Suprapubic skin (tissue), 4 donors: ENCODE results near the gene SSX2IP. TPM values are rescaled to one million over a fixed set of nuclear protein-coding genes. Genes with fewer than 3 reads are reported as not detected.
"Not testable (repeated sequence)": the region's sequence is repeated elsewhere in the genome, so short reads cannot be mapped to it uniquely, and the experiment has no call there.

Experiments
- DNase-seq, 2 donors: peaks; one replicate each; pipeline ENCODE4 v3.0.0-alpha.2; 2019; ENCODE audit warnings: low spot score in 2 of 2
- H3K27ac ChIP-seq: fragments of 200-600 bp; sonication (generic); one replicate; pipeline ENCODE4 v1.5.1; 2019
- H3K27me3 ChIP-seq: fragments of 200-600 bp; sonication (generic); one replicate; pipeline ENCODE4 v1.5.1; 2019
- H3K36me3 ChIP-seq: fragments of 200-600 bp; sonication (generic); one replicate; pipeline ENCODE4 v1.5.1; 2019
- H3K4me1 ChIP-seq: fragments of 200-600 bp; sonication (generic); one replicate; pipeline ENCODE4 v1.5.1; 2019
- H3K4me3 ChIP-seq: fragments of 200-600 bp; sonication (generic); one replicate; pipeline ENCODE4 v1.5.1; 2019; ENCODE audit warnings: mild to moderate bottlenecking
- H3K9me3 ChIP-seq: fragments of 200-600 bp; sonication (generic); one replicate; pipeline ENCODE4 v1.5.1; 2019
- EP300 ChIP-seq: sonication (generic); formaldehyde crosslinking; IDR thresholded peaks from one replicate; pipeline ENCODE4 v1.6.1; 2017; ENCODE audit warnings: antibody characterized with exemption
- POLR2A ChIP-seq, 2 donors: fragments of 450-650 bp; IDR thresholded peaks; one replicate each; pipeline ENCODE4 v1.6.1; 2017; ENCODE audit warnings: antibody characterized with exemption in 2 of 2, mild to moderate bottlenecking in 2 of 2, moderate library complexity in 2 of 2
- POLR2AphosphoS5 ChIP-seq, 3 donors: sonication (generic); formaldehyde crosslinking; IDR thresholded peaks; one replicate each; pipeline ENCODE4 v1.6.1; 2017; ENCODE audit warnings: antibody characterized with exemption in 3 of 3
- whole genome bisulfite sequencing: methylation state at CpG from one replicate; pipeline ENCODE4 v1.1.5; 2018; 5-methylcytosine and 5-hydroxymethylcytosine counted together
- total RNA-seq, 4 donors: library from RNA; depleted of rRNA; stranded (reverse); fragments of >200 nt; gene quantifications; one replicate each; pipeline ENCODE4 v1.1.0, GENCODE V29; 2016
- TF ChIP-seq, protein P1 (sequence below), 2 donors: fragments of 200-600 bp in 1 of 2; fragments of 450-650 bp in 1 of 2; sonication (generic) in 1 of 2; IDR thresholded peaks; one replicate each; pipeline ENCODE4 v1.5.1; 2016 to 2019; ENCODE audit warnings: antibody characterized with exemption in 2 of 2, mild to moderate bottlenecking in 1 of 2, moderate library complexity in 1 of 2

The SSX2IP gene
- total RNA-seq, 4 donors from 2014 or later, result 6.1 to 12.8 (median 9.4) TPM

- Histone ChIP-seq H3K27me3 (no peaks in the 10 kb centered on the region), H3K36me3 (no peaks in the 10 kb centered on the region), H3K27ac (no peak overlapping the region), H3K4me3 (no peak overlapping the region), H3K9me3 (no peaks in the 10 kb centered on the region), H3K4me1 (no peaks in the 10 kb centered on the region)
- WGBS, result 78% methylated on average over 1 of the region's 1 CpG
- no peak for DNase-seq
- TF ChIP-seq POLR2AphosphoS5 (IDR thresholded peaks at IDR 0.05) (no peak), EP300 (no peak), POLR2A (IDR thresholded peaks at IDR 0.05) (no peak)
- TF ChIP-seq, protein P1, sequence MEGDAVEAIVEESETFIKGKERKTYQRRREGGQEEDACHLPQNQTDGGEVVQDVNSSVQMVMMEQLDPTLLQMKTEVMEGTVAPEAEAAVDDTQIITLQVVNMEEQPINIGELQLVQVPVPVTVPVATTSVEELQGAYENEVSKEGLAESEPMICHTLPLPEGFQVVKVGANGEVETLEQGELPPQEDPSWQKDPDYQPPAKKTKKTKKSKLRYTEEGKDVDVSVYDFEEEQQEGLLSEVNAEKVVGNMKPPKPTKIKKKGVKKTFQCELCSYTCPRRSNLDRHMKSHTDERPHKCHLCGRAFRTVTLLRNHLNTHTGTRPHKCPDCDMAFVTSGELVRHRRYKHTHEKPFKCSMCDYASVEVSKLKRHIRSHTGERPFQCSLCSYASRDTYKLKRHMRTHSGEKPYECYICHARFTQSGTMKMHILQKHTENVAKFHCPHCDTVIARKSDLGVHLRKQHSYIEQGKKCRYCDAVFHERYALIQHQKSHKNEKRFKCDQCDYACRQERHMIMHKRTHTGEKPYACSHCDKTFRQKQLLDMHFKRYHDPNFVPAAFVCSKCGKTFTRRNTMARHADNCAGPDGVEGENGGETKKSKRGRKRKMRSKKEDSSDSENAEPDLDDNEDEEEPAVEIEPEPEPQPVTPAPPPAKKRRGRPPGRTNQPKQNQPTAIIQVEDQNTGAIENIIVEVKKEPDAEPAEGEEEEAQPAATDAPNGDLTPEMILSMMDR (IDR thresholded peaks at IDR 0.05), result no peak
These were observed 45.2 kb upstream of the SSX2IP start for GRCh38 chr1:84735483-84735882.

GRCh38 chr1:84732520-84732919 lies 42.3 kb upstream of the SSX2IP start:
- Histone ChIP-seq H3K9me3 (no peaks in the 10 kb centered on the region), H3K4me3 (no peak overlapping the region), H3K27me3 (no peaks in the 10 kb centered on the region), H3K4me1 (no peaks in the 10 kb centered on the region), H3K27ac (no peak overlapping the region), H3K36me3 (no peaks in the 10 kb centered on the region)
- DNase-seq, result no peak
- no peak for TF ChIP-seq POLR2AphosphoS5 (IDR thresholded peaks at IDR 0.05)
- TF ChIP-seq, protein P1 (IDR thresholded peaks at IDR 0.05), result no peak
- TF ChIP-seq POLR2A (IDR thresholded peaks at IDR 0.05), result no peak
- TF ChIP-seq EP300, result no peak
- 44% methylated on average over 2 of the region's 2 CpGs for WGBS

GRCh38 chr1:84731519-84731918 lies 41.3 kb upstream of the SSX2IP start:
- DNase-seq, result no peak
- TF ChIP-seq POLR2AphosphoS5 (IDR thresholded peaks at IDR 0.05) (no peak), EP300 (no peak), POLR2A (IDR thresholded peaks at IDR 0.05) (no peak)
- TF ChIP-seq, protein P1 (IDR thresholded peaks at IDR 0.05), result no peak
- Histone ChIP-seq H3K36me3 (no peaks in the 10 kb centered on the region), H3K4me3 (no peak overlapping the region), H3K27me3 (no peaks in the 10 kb centered on the region), H3K9me3 (no peaks in the 10 kb centered on the region), H3K27ac (no peak overlapping the region), H3K4me1 (peaks cover 3% of the 10 kb centered on the region)

DNA sequence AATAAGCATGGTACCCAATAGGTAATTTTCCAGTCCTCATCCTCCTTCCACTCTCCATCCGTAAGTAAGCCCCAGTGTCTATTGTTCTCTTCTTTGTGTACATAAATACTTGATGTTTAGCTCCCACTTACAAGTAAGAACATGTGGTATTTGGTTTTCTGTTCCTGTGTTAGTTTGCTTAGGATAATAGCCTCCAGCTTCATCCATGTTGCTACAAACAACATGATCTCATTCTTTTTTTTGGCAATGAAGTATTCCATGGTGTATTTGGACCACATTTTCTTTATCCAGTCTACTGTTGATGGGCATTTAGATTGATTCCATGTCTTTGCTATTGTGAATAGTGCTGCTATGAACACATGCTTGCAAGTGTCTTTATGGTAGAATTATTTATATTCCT lies 37.5 kb upstream of the SSX2IP start:
- not testable (repeated sequence) for H3K36me3 ChIP-seq, H3K27me3 ChIP-seq, H3K9me3 ChIP-seq, H3K27ac ChIP-seq, H3K4me3 ChIP-seq, DNase-seq, H3K4me1 ChIP-seq
- WGBS, result 21% methylated on average over 1 of the region's 1 CpG

DNA sequence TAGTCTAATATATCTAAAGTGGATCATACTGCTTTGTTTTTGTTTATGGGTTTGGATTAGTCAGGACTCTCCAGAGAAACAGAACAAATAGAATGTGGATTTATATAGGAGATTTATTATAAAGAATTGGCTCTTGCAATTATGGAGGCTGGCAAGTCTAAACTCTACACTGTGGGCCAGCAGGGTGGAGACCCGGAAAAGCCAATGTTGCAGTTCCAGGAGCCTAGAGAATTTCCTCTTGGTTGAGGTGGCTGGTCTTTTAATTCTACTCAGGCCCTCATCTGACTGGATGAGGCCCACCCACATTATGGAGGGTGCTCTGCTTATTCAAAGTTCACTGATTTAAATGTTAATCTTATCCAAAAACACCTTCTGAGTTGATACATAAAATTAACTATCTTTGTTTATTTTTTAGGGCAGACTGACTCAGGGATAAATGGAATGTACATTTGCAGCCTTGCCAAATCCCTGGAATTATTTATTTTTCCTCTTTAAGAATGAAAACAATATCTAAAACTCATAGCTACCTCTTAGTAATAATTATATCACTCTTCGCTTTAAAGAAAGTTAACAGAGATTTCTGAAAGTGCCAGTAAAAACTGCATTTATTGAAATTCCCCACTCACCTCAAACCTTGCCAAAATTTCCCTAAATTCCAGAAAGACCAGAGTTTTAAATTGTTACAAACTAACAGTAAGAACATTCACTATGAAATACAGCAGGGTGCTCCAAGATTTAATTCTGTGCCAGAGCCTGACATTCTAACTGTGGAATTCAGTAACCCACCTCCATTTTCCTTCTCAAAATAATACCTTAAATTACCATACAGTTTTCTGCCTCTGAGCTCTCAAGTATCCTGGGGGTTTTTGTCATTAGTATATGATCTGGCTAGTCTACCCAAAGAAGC lies 36.6 kb upstream of the SSX2IP start:
- no peak overlapping the region for H3K4me3 ChIP-seq
- 46% methylated on average over 2 of the region's 2 CpGs for WGBS
- no peak overlapping the region for H3K27ac ChIP-seq
- DNase-seq, result no peak
- no peak for TF ChIP-seq EP300
- TF ChIP-seq, protein P1 (IDR thresholded peaks at IDR 0.05), result no peak
- TF ChIP-seq POLR2AphosphoS5 (IDR thresholded peaks at IDR 0.05), result no peak
- TF ChIP-seq POLR2A (IDR thresholded peaks at IDR 0.05), result no peak
- peaks cover 8% of the 10 kb centered on the region for H3K4me1 ChIP-seq
- H3K9me3 ChIP-seq, result no peaks in the 10 kb centered on the region
- no peaks in the 10 kb centered on the region for H3K27me3 ChIP-seq
- H3K36me3 ChIP-seq, result no peaks in the 10 kb centered on the region
